HEK293 (cell line): ENCODE measurements around the gene HIPK1.

Experiments used
- FEZF1 ChIP-seq: fragments of 450-650 bp; formaldehyde crosslinking; IDR thresholded peaks from 2 replicates; pipeline ENCODE4 v1.5.1; 2016; ENCODE audit warnings: missing biosample characterization, missing genetic modification characterization
- GFI1B ChIP-seq: fragments of 450-650 bp; formaldehyde crosslinking; IDR thresholded peaks from 2 replicates; pipeline ENCODE4 v1.5.1; 2016; ENCODE audit warnings: missing biosample characterization, missing genetic modification characterization
- GLIS1 ChIP-seq: fragments of 450-650 bp; formaldehyde crosslinking; IDR thresholded peaks from 2 replicates; pipeline ENCODE4 v1.5.1; 2016; ENCODE audit warnings: missing biosample characterization, missing genetic modification characterization
- GLIS2 ChIP-seq: fragments of 450-650 bp; formaldehyde crosslinking; IDR thresholded peaks from 2 replicates; pipeline ENCODE4 v1.5.1; 2016; ENCODE audit warnings: missing biosample characterization, missing genetic modification characterization
- HIC1 ChIP-seq: fragments of 450-650 bp; formaldehyde crosslinking; IDR thresholded peaks from 2 replicates; pipeline ENCODE4 v1.5.1; 2016; ENCODE audit warnings: missing biosample characterization, missing genetic modification characterization
- HOXA7 ChIP-seq: sonication (generic); formaldehyde crosslinking; IDR thresholded peaks from 2 replicates; pipeline ENCODE4 v1.8.1; 2022; ENCODE audit warnings: missing genetic modification reagents, borderline replicate concordance
- KLF16 ChIP-seq: fragments of 450-650 bp; formaldehyde crosslinking; IDR thresholded peaks from 2 replicates; pipeline ENCODE4 v1.5.1; 2017; ENCODE audit warnings: missing biosample characterization, missing genetic modification characterization
- KLF9 ChIP-seq: fragments of 450-650 bp; formaldehyde crosslinking; IDR thresholded peaks from 2 replicates; pipeline ENCODE4 v1.5.1; 2016; ENCODE audit warnings: missing biosample characterization, missing genetic modification characterization, low read depth
- MEIS1 ChIP-seq: sonication (generic); formaldehyde crosslinking; IDR thresholded peaks from 2 replicates; pipeline ENCODE4 v1.8.1; 2022; ENCODE audit warnings: missing genetic modification reagents, mild to moderate bottlenecking, borderline replicate concordance
- MYNN ChIP-seq: fragments of 450-650 bp; formaldehyde crosslinking; IDR thresholded peaks from 2 replicates; pipeline ENCODE4 v1.5.1; 2016; ENCODE audit warnings: missing biosample characterization, missing genetic modification characterization, borderline replicate concordance
- OSR2 ChIP-seq: fragments of 450-650 bp; formaldehyde crosslinking; IDR thresholded peaks from 2 replicates; pipeline ENCODE4 v1.5.1; 2016; ENCODE audit warnings: missing biosample characterization, missing genetic modification characterization
- SCRT1 ChIP-seq: fragments of 450-650 bp; formaldehyde crosslinking; IDR thresholded peaks from 2 replicates; pipeline ENCODE4 v1.5.1; 2016; ENCODE audit warnings: missing biosample characterization, missing genetic modification characterization, borderline replicate concordance
- SETDB1 ChIP-seq: IDR thresholded peaks from one replicate; pipeline ENCODE4 v1.6.1; 2017; ENCODE audit warnings: mild to moderate bottlenecking, low read length, moderate library complexity, mixed read lengths; ENCODE audit not compliant: insufficient read length
- ZBTB1 ChIP-seq: fragments of 450-650 bp; formaldehyde crosslinking; IDR thresholded peaks from 2 replicates; pipeline ENCODE4 v1.5.1; 2016; ENCODE audit warnings: missing biosample characterization, missing genetic modification characterization
- ZBTB49 ChIP-seq: fragments of 450-650 bp; formaldehyde crosslinking; IDR thresholded peaks from 2 replicates; pipeline ENCODE4 v1.5.1; 2016; ENCODE audit warnings: missing biosample characterization, missing genetic modification characterization, low read depth
- ZFP3 ChIP-seq: fragments of 450-650 bp; formaldehyde crosslinking; IDR thresholded peaks from 2 replicates; pipeline ENCODE4 v1.5.1; 2016; ENCODE audit warnings: low read depth, missing biosample characterization, missing genetic modification characterization
- ZNF146 ChIP-seq: fragments of 450-650 bp; formaldehyde crosslinking; IDR thresholded peaks from 2 replicates; pipeline ENCODE4 v1.5.1; 2016; ENCODE audit warnings: missing biosample characterization, missing genetic modification characterization
- ZNF169 ChIP-seq: fragments of 450-650 bp; formaldehyde crosslinking; IDR thresholded peaks from 2 replicates; pipeline ENCODE4 v1.5.1; 2016; ENCODE audit warnings: missing biosample characterization, missing genetic modification characterization
- ZNF211 ChIP-seq: fragments of 450-650 bp; formaldehyde crosslinking; IDR thresholded peaks from 2 replicates; pipeline ENCODE4 v1.5.1; 2016; ENCODE audit warnings: low read depth, missing biosample characterization, missing genetic modification characterization
- ZNF221 ChIP-seq: fragments of 450-650 bp; formaldehyde crosslinking; IDR thresholded peaks from 2 replicates; pipeline ENCODE4 v1.5.1; 2017; ENCODE audit warnings: missing biosample characterization, missing genetic modification characterization, borderline replicate concordance
- ZNF223 ChIP-seq: fragments of 450-650 bp; formaldehyde crosslinking; IDR thresholded peaks from 2 replicates; pipeline ENCODE4 v1.5.1; 2016; ENCODE audit warnings: missing biosample characterization, missing genetic modification characterization
- ZNF24 ChIP-seq: fragments of 450-650 bp; formaldehyde crosslinking; IDR thresholded peaks from 2 replicates; pipeline ENCODE4 v1.5.1; 2016; ENCODE audit warnings: missing biosample characterization, missing genetic modification characterization
- ZNF266 ChIP-seq: fragments of 450-650 bp; formaldehyde crosslinking; IDR thresholded peaks from 2 replicates; pipeline ENCODE4 v1.5.1; 2016; ENCODE audit warnings: missing biosample characterization, missing genetic modification characterization, low read depth
- ZNF292 ChIP-seq: fragments of 450-650 bp; formaldehyde crosslinking; IDR thresholded peaks from 2 replicates; pipeline ENCODE4 v1.5.1; 2016; ENCODE audit warnings: low read depth, missing biosample characterization, missing genetic modification characterization, borderline replicate concordance
- ZNF302 ChIP-seq: fragments of 450-650 bp; formaldehyde crosslinking; IDR thresholded peaks from 2 replicates; pipeline ENCODE4 v1.5.1; 2016; ENCODE audit warnings: missing biosample characterization, missing genetic modification characterization, low read depth
- ZNF354C ChIP-seq: fragments of 450-650 bp; formaldehyde crosslinking; IDR thresholded peaks from 2 replicates; pipeline ENCODE4 v1.5.1; 2016; ENCODE audit warnings: missing biosample characterization, missing genetic modification characterization, low read depth, borderline replicate concordance
- ZNF404 ChIP-seq: fragments of 450-650 bp; formaldehyde crosslinking; IDR thresholded peaks from 2 replicates; pipeline ENCODE4 v1.5.1; 2017; ENCODE audit warnings: missing biosample characterization, missing genetic modification characterization
- ZNF510 ChIP-seq: fragments of 450-650 bp; formaldehyde crosslinking; IDR thresholded peaks from 2 replicates; pipeline ENCODE4 v1.5.1; 2018; ENCODE audit warnings: mild to moderate bottlenecking, missing genetic modification characterization, missing biosample characterization; ENCODE audit not compliant: insufficient replicate concordance
- ZNF521 ChIP-seq: fragments of 450-650 bp; formaldehyde crosslinking; IDR thresholded peaks from 2 replicates; pipeline ENCODE4 v1.5.1; 2017; ENCODE audit warnings: missing biosample characterization, mild to moderate bottlenecking, missing genetic modification characterization
- ZNF585B ChIP-seq: fragments of 450-650 bp; formaldehyde crosslinking; IDR thresholded peaks from 2 replicates; pipeline ENCODE4 v1.5.1; 2016; ENCODE audit warnings: missing biosample characterization, missing genetic modification characterization
- ZNF645 ChIP-seq: fragments of 450-650 bp; formaldehyde crosslinking; IDR thresholded peaks from 2 replicates; pipeline ENCODE4; 2016; ENCODE audit warnings: missing biosample characterization, missing genetic modification characterization
- ZNF791 ChIP-seq: fragments of 450-650 bp; formaldehyde crosslinking; IDR thresholded peaks from 2 replicates; pipeline ENCODE4 v1.5.1; 2016; ENCODE audit warnings: missing biosample characterization, missing genetic modification characterization
- ZNF830 ChIP-seq: fragments of 450-650 bp; IDR thresholded peaks from 2 replicates; pipeline ENCODE4 v1.5.0; 2018; ENCODE audit warnings: missing biosample characterization, missing genetic modification characterization, low read depth, mild to moderate bottlenecking, moderate library complexity
- ZNF837 ChIP-seq: fragments of 450-650 bp; formaldehyde crosslinking; IDR thresholded peaks from 2 replicates; pipeline ENCODE4 v1.5.1; 2016; ENCODE audit warnings: missing biosample characterization, missing genetic modification characterization
- ZSCAN30 ChIP-seq: fragments of 450-650 bp; IDR thresholded peaks from 2 replicates; pipeline ENCODE4 v1.5.1; 2018; ENCODE audit warnings: missing biosample characterization, mild to moderate bottlenecking, missing genetic modification characterization, moderate library complexity
- TF ChIP-seq, protein P1 (sequence below): fragments of 450-650 bp; formaldehyde crosslinking; IDR thresholded peaks from 2 replicates; pipeline ENCODE4 v1.5.1; 2017; ENCODE audit warnings: missing biosample characterization, missing genetic modification characterization

Gene HIPK1

DNA sequence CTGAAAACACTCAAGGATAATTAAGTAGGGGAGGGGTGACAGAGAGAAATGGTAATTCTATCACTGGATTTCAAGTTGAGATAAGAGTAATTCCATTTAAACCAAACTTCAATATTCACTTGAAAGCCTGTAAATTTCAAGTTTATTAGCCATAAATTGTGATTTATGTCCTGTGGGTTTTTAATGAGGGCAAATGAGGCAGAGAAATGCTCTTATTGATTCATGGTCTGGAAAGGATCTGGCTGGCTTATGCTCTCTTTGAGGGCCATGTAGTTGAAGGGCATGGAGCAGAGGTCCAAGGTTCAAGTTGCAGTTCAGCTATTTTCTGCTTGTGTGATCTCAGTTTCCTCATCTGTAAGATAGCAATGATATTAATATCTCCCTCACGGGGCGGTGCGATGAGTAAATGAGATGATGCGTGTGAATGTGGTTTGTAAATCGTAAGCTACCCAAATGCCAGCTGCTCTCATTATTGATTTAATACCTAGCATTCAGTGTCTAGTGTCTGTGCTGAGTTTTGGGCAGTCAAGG is 62.4 kb downstream of the HIPK1 start (continued):
- TF ChIP-seq ZNF169 = no peak
- TF ChIP-seq ZNF292 (tag by site-specific recombination) = no peak
- no peak for TF ChIP-seq MYNN (tag by site-specific recombination)
- peak; percentile 46; the same call in 1 of the 2 replicates for TF ChIP-seq ZSCAN30 (tag by site-specific recombination)
- TF ChIP-seq SCRT1 (tag by site-specific recombination) = peak; percentile 32; the same call in 1 of the 2 replicates
- no peak for TF ChIP-seq ZFP3 (tag by site-specific recombination)
- TF ChIP-seq ZNF266 (tag by site-specific recombination) = no peak
- TF ChIP-seq ZNF510 (tag by site-specific recombination) = no peak
- TF ChIP-seq ZNF146 = no peak
- no peak for TF ChIP-seq ZNF645 (tag by site-specific recombination)
- TF ChIP-seq ZNF354C (tag by site-specific recombination) = no peak
- TF ChIP-seq FEZF1 (tag by site-specific recombination) = peak; percentile 99
- TF ChIP-seq ZNF791 (tag by site-specific recombination) = no peak
- TF ChIP-seq, protein P1, sequence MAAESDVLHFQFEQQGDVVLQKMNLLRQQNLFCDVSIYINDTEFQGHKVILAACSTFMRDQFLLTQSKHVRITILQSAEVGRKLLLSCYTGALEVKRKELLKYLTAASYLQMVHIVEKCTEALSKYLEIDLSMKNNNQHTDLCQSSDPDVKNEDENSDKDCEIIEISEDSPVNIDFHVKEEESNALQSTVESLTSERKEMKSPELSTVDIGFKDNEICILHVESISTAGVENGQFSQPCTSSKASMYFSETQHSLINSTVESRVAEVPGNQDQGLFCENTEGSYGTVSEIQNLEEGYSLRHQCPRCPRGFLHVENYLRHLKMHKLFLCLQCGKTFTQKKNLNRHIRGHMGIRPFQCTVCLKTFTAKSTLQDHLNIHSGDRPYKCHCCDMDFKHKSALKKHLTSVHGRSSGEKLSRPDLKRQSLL (tag by site-specific recombination) = 0 out of 2 replicates have a peak, but pooled peaks have one; percentile 6
- no peak for TF ChIP-seq ZNF585B (tag by site-specific recombination)
- TF ChIP-seq GLIS1 (tag by site-specific recombination) = peak; percentile 45
- no peak for TF ChIP-seq ZNF302
- TF ChIP-seq ZNF404 (tag by site-specific recombination) = no peak
- TF ChIP-seq ZBTB1 = no peak
- TF ChIP-seq GFI1B (tag by site-specific recombination) = no peak
- TF ChIP-seq KLF9 (tag by site-specific recombination) = no peak
- no peak for TF ChIP-seq ZNF211
- TF ChIP-seq HOXA7 (CRISPR knock-in tag) = no peak
- TF ChIP-seq OSR2 (tag by site-specific recombination) = peak; percentile 95
- TF ChIP-seq ZBTB49 (tag by site-specific recombination) = 0 out of 2 replicates have a peak, but pooled peaks have one; percentile 27
- TF ChIP-seq ZNF221 (tag by site-specific recombination) = no peak
- TF ChIP-seq ZNF830 = no peak
- TF ChIP-seq ZNF24 (tag by site-specific recombination) = no peak
- peak; percentile 53; the same call in 1 of the 2 replicates for TF ChIP-seq HIC1 (tag by site-specific recombination)
- TF ChIP-seq KLF16 (tag by site-specific recombination) = no peak
- TF ChIP-seq ZNF521 = no peak
- no peak for TF ChIP-seq ZNF837 (tag by site-specific recombination)
- TF ChIP-seq GLIS2 (tag by site-specific recombination) = no peak
- TF ChIP-seq MEIS1 (CRISPR knock-in tag) = no peak
- TF ChIP-seq SETDB1 = no peak
- no peak for TF ChIP-seq ZNF223 (tag by site-specific recombination)
